HG03139 (cell line): ENCODE measurements around the gene SMARCC2.
"Not testable (repeated sequence)": the region's sequence is repeated elsewhere in the genome, so short reads cannot be mapped to it uniquely, and the experiment has no call there.

Experiments used
- ATAC-seq: cut with Tn5 transposase; IDR thresholded peaks from one replicate; pipeline ENCODE4 v1.9.1; 2021; ENCODE audit not compliant: unreplicated experiment

The SMARCC2 gene

DNA sequence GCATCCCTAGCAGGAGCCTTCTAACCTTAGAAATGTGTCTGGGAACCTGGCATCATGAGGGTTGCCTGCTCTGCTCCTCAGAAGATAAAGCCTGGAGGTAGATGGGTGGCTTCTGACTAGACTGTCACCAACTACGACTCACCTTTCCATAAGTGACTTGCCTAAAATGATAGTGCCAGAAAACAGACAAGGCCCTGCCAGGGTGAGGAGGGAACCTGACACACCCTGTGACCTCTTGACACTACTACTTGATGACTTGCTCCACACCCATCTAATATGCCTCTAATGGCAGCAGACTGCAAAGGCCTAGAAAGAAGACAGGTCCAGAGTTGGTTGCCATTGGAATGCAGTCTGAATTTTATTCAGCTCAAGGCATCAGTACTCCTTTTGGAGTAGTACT lies 23.1 kb upstream of the SMARCC2 start:
- ATAC-seq: no peak

GRCh38 chr12:56208006-56208405 lies 18.7 kb upstream of the SMARCC2 start:
- no peak for ATAC-seq

GRCh38 chr12:56206452-56207166 lies 17.3 kb upstream of the SMARCC2 start:
- ATAC-seq: no peak

- no peak for ATAC-seq
These were observed 16.2 kb upstream of the SMARCC2 start for GRCh38 chr12:56205445-56205844.

GRCh38 chr12:56204275-56204674 lies 15.0 kb upstream of the SMARCC2 start:
- ATAC-seq: no peak

GRCh38 chr12:56202838-56203237 lies 13.6 kb upstream of the SMARCC2 start:
- ATAC-seq: no peak

GRCh38 chr12:56202366-56202765 lies 13.1 kb upstream of the SMARCC2 start:
- ATAC-seq: no peak

DNA sequence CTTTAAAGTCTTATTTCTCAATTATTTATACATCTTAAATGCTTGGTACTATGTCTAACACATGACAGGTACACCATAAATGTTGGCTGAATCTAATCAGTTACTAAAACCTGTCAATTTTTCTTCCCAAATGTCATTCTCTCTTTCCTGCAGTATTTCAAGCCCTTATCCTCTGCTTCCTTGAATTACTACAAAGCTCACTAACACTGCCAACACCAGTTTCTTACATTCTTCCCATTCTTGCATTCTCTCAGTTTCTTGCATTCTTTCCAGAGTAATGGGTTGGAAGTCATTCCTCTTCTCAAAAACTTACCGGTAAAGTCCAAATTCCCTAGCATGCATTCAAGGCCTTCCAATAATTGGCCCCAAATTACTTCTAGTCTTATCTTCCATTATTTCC lies 9.6 kb upstream of the SMARCC2 start:
- ATAC-seq: no peak

DNA sequence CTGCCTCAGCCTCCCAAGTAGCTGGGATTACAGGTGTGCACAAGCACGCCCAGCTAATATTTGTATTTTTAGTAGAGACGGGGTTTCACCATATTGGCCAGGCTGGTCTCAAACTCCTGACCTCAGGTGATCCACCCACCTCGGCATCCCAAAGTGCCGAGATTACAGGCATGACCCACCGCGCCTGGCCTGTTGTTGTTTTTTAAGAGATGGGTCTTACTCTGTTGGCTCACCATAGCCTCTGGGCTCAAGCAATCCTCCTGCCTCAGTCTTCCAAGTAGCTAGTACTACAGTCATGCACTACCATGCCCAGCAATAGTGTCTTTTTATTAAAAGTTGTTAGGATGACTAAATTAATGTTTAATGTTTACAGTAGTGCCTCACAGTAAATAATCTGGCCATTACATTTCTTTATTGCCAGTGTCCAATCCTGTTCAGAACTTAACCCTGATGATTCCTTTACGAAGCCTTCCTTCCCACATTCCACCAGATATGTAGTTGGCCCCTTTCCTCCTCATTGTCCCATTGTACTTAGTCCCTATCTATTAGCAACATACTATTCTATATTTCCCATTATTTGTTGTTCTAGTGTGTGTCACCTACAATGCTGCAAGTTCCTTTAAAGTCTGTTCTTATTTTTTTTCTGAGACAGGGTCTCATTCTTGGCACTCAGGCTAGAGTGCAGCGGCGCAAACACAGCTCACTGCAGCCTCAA lies 8.8 kb upstream of the SMARCC2 start:
- ATAC-seq: no peak

DNA sequence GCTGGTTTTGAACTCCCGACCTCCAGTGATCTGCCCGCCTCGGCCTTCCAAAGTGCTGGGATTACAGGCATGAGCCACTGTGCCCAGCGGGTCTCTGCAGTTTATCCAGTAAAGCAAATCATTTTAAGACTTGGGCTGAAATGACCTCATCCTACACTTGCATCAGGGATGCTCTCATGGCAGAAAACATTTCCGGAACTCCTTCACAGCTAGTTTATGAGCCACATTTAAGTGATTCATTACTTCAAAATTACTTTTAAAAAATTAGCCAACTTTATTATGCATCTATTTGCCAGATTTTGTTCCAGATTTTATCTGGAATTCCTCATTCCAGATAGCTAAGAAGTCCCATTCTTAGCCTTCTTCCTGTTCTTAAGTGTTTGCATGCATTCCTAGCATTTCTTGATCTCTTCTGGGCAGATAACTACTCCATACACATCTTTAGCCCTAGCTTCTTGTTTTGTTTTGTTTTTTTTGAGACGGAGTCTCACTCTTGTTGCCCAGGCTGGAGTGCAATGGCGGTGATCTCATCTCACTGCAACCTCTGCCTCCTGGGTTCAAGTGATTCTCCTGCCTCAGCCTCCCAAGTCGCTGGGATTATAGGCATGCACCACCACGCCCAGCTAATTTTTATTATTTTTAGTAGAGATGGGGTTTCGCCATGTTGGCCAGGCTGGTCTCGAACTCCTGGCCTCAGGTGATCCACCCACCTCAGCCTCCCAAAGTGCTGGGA lies 7.7 kb upstream of the SMARCC2 start:
- not testable (repeated sequence) for ATAC-seq

GRCh38 chr12:56193025-56193578 lies 3.8 kb upstream of the SMARCC2 start:
- ATAC-seq: no peak

DNA sequence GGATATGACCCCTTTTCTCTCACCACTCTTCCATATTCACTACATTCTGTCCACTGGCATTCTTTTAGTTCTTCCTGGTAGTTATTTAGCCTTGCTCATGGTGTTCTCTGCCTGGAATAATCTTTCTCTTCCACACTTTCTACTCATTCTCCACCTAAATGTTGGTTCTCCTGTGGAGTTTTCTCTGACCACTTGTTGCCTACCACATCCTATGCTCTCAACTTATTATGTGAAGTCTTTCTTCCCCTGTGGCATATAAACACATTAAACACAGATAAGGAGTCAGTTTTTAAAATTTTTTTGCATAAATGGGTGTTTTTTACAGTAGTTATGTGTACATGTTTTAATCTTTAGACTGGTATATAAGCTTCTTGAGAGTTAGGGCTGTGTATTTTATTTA lies 3.3 kb upstream of the SMARCC2 start:
- no peak for ATAC-seq

- ATAC-seq: no peak
These were observed 1.4 kb upstream of the SMARCC2 start for GRCh38 chr12:56190695-56191155.

DNA sequence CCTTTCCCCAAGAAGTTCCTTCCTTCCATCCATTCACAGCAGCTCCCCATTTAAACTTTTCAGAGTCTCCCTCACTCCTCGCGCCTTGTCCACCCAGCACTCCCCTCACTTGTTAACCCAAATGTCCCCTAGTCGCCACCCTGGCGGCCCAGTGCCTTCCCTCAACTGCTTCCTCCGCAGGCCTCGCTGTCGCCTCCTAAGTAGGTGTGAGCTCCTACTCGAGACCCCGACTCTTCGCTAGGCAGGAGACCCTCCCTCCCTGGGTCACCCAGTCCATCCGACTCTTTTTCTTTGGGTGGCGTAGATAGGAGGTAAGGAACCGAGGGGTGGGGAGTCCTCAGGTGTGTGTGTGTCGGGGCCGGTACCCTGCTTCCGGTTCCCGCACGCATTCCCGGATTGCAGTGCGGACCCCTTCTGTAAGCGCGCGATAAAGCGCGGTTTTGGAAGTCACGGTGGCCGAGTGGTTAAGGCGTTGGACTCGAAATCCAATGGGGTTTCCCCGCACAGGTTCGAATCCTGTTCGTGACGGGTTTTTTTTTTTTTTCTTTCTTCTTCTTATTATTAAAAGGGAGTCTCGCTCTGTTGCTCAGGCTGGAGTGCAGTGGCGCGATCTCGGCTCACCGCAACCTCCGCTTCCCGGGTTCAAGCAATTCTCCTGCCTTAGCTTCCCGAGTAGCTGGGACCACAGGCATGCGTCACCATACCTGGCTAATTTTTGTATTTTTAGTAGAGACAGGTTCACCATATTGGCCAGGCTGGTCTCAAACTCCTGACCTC lies 823 bp upstream of the SMARCC2 start:
- ATAC-seq: no peak

GRCh38 chr12:56188778-56189098 lies 545 bp downstream of the SMARCC2 start:
- no peak for ATAC-seq

GRCh38 chr12:56188131-56188777 lies 1.0 kb downstream of the SMARCC2 start:
- no peak for ATAC-seq

DNA sequence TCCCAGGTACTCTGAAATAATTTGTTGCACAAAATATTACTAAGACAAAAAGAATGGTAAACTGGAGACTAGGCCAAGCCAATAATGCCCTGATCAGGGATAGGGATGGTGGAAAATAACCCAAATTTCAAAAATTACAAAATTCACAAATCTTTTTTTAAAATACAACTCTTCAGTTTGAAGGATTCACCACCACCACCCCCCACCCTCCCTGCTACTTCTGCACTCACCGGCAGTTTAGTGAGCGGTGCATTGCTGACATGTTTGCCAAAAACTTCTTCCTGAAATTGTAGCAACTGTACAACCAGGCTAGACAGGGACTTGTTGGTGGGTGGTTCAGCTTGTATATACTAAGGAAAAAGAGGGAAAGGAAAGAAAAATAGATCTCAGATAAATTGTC lies 2.3 kb downstream of the SMARCC2 start:
- ATAC-seq: no peak

GRCh38 chr12:56178347-56178746 lies 10.9 kb downstream of the SMARCC2 start:
- no peak for ATAC-seq

DNA sequence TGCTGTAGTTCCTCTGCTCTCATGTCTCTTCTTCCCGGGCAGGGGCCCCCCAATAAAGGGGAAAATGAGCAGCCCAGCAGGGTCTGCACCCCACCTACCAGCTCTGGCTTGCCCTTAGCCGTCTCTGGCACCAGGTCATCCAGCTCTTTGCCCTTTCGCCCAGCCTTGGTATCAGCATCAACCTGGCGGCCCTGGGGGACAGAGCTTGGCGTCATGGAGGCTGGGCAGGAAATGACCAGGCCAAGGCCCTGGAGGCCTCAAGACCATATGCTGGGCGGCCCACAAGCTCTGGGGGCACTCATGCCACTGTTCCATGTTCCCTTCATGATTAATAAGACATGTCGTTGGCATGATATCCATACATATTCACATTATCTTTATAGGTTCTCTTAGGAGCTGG lies 16.4 kb downstream of the SMARCC2 start:
- no peak for ATAC-seq

GRCh38 chr12:56169229-56169759 lies 20.0 kb downstream of the SMARCC2 start:
- no peak for ATAC-seq
